ENCODE results near the gene SFSWAP.

The SFSWAP gene

GRCh38 chr12:131789638-131790037 lies 78.7 kb downstream of the SFSWAP start:
- Histone ChIP-seq H3K4me1 (ENCODE audit: control insufficient read depth, insufficient read depth, low read length) (peaks cover 4% of the 10 kb centered on the region), H3K9me3 (ENCODE audit: control insufficient read depth, insufficient read depth, low read length) (no peaks in the 10 kb centered on the region), H3K36me3 (ENCODE audit: control insufficient read depth, insufficient read depth, low read length) (peaks cover 7% of the 10 kb centered on the region; the same call in 1 of the 2 replicates), H3K27me3 (ENCODE audit: control insufficient read depth, insufficient read depth, low read length) (no peaks in the 10 kb centered on the region), H3K27ac (ENCODE audit: low read length) (no peak overlapping the region), H3K4me3 (ENCODE audit: low read length) (no peak overlapping the region)
- no CpG with 5 or more reads among the region's 12 CpGs for WGBS (ENCODE audit: insufficient coverage, insufficient read length)
- DNase-seq (ENCODE audit: low read depth, low spot score) = no peak

GRCh38 chr12:131793243-131794022 lies 82.5 kb downstream of the SFSWAP start:
- H3K36me3 ChIP-seq (ENCODE audit: control insufficient read depth, insufficient read depth, low read length) = 0 out of 2 replicates have a peak, but pooled peaks cover 5% of the 10 kb centered on the region
- H3K27me3 ChIP-seq (ENCODE audit: control insufficient read depth, insufficient read depth, low read length) = no peaks in the 10 kb centered on the region
- H3K4me3 ChIP-seq (ENCODE audit: low read length) = no peak overlapping the region
- WGBS (ENCODE audit: insufficient coverage, insufficient read length) = no CpG with 5 or more reads among the region's 19 CpGs
- DNase-seq (ENCODE audit: low read depth, low spot score) = no peak
- peaks cover 7% of the 10 kb centered on the region; the same call in 1 of the 2 replicates for H3K4me1 ChIP-seq (ENCODE audit: control insufficient read depth, insufficient read depth, low read length)
- no peaks in the 10 kb centered on the region for H3K9me3 ChIP-seq (ENCODE audit: control insufficient read depth, insufficient read depth, low read length)
- H3K27ac ChIP-seq (ENCODE audit: low read length) = no peak overlapping the region

- Histone ChIP-seq H3K36me3 (ENCODE audit: control insufficient read depth, insufficient read depth, low read length) (0 out of 2 replicates have a peak, but pooled peaks cover 6% of the 10 kb centered on the region), H3K4me1 (ENCODE audit: control insufficient read depth, insufficient read depth, low read length) (peaks cover 7% of the 10 kb centered on the region; the same call in 1 of the 2 replicates), H3K4me3 (ENCODE audit: low read length) (no peak overlapping the region), H3K27me3 (ENCODE audit: control insufficient read depth, insufficient read depth, low read length) (no peaks in the 10 kb centered on the region), H3K9me3 (ENCODE audit: control insufficient read depth, insufficient read depth, low read length) (no peaks in the 10 kb centered on the region), H3K27ac (ENCODE audit: low read length) (no peak overlapping the region)
- DNase-seq (ENCODE audit: low read depth, low spot score) = no peak
- no CpG with 5 or more reads among the region's 7 CpGs for WGBS (ENCODE audit: insufficient coverage, insufficient read length)
Observed at GRCh38 chr12:131794061-131794460, 83.2 kb downstream of the SFSWAP start.

GRCh38 chr12:131794573-131794972 lies 83.7 kb downstream of the SFSWAP start:
- peaks cover 9% of the 10 kb centered on the region; the same call in 1 of the 2 replicates for H3K36me3 ChIP-seq (ENCODE audit: control insufficient read depth, insufficient read depth, low read length)
- no peak overlapping the region for H3K27ac ChIP-seq (ENCODE audit: low read length)
- H3K9me3 ChIP-seq (ENCODE audit: control insufficient read depth, insufficient read depth, low read length) = no peaks in the 10 kb centered on the region
- H3K27me3 ChIP-seq (ENCODE audit: control insufficient read depth, insufficient read depth, low read length) = no peaks in the 10 kb centered on the region
- no peak for DNase-seq (ENCODE audit: low read depth, low spot score)
- peaks cover 7% of the 10 kb centered on the region; the same call in 1 of the 2 replicates for H3K4me1 ChIP-seq (ENCODE audit: control insufficient read depth, insufficient read depth, low read length)
- no peak overlapping the region for H3K4me3 ChIP-seq (ENCODE audit: low read length)
- WGBS (ENCODE audit: insufficient coverage, insufficient read length) = no CpG with 5 or more reads among the region's 10 CpGs

GRCh38 chr12:131795064-131795463 lies 84.2 kb downstream of the SFSWAP start:
- no peak for DNase-seq (ENCODE audit: low read depth, low spot score)
- H3K4me3 ChIP-seq (ENCODE audit: low read length) = no peak overlapping the region
- WGBS (ENCODE audit: insufficient coverage, insufficient read length) = no CpG with 5 or more reads among the region's 14 CpGs
- peaks cover 7% of the 10 kb centered on the region; the same call in 1 of the 2 replicates for H3K4me1 ChIP-seq (ENCODE audit: control insufficient read depth, insufficient read depth, low read length)
- no peaks in the 10 kb centered on the region for H3K9me3 ChIP-seq (ENCODE audit: control insufficient read depth, insufficient read depth, low read length)
- H3K27me3 ChIP-seq (ENCODE audit: control insufficient read depth, insufficient read depth, low read length) = no peaks in the 10 kb centered on the region
- H3K36me3 ChIP-seq (ENCODE audit: control insufficient read depth, insufficient read depth, low read length) = peaks cover 9% of the 10 kb centered on the region; the same call in 1 of the 2 replicates
- no peak overlapping the region for H3K27ac ChIP-seq (ENCODE audit: low read length)

- no CpG with 5 or more reads among the region's 15 CpGs for WGBS (ENCODE audit: insufficient coverage, insufficient read length)
- DNase-seq (ENCODE audit: low read depth, low spot score) = no peak
- no peaks in the 10 kb centered on the region for H3K9me3 ChIP-seq (ENCODE audit: control insufficient read depth, insufficient read depth, low read length)
- peaks cover 7% of the 10 kb centered on the region; the same call in 1 of the 2 replicates for H3K4me1 ChIP-seq (ENCODE audit: control insufficient read depth, insufficient read depth, low read length)
- H3K27me3 ChIP-seq (ENCODE audit: control insufficient read depth, insufficient read depth, low read length) = no peaks in the 10 kb centered on the region
- peaks cover 9% of the 10 kb centered on the region; the same call in 1 of the 2 replicates for H3K36me3 ChIP-seq (ENCODE audit: control insufficient read depth, insufficient read depth, low read length)
- no peak overlapping the region for H3K4me3 ChIP-seq (ENCODE audit: low read length)
- no peak overlapping the region for H3K27ac ChIP-seq (ENCODE audit: low read length)
Observed at GRCh38 chr12:131795690-131796410, 85.0 kb downstream of the SFSWAP start.

- no CpG with 5 or more reads among the region's 6 CpGs for WGBS (ENCODE audit: insufficient coverage, insufficient read length)
- Histone ChIP-seq H3K9me3 (ENCODE audit: control insufficient read depth, insufficient read depth, low read length) (no peaks in the 10 kb centered on the region), H3K4me3 (ENCODE audit: low read length) (no peak overlapping the region), H3K27me3 (ENCODE audit: control insufficient read depth, insufficient read depth, low read length) (no peaks in the 10 kb centered on the region), H3K36me3 (ENCODE audit: control insufficient read depth, insufficient read depth, low read length) (peaks cover 9% of the 10 kb centered on the region; the same call in 1 of the 2 replicates), H3K27ac (ENCODE audit: low read length) (no peak overlapping the region), H3K4me1 (ENCODE audit: control insufficient read depth, insufficient read depth, low read length) (peaks cover 7% of the 10 kb centered on the region; the same call in 1 of the 2 replicates)
- DNase-seq (ENCODE audit: low read depth, low spot score) = no peak
Observed at GRCh38 chr12:131796411-131796736, 85.5 kb downstream of the SFSWAP start.

- Histone ChIP-seq H3K27me3 (ENCODE audit: control insufficient read depth, insufficient read depth, low read length) (no peaks in the 10 kb centered on the region), H3K36me3 (ENCODE audit: control insufficient read depth, insufficient read depth, low read length) (peaks cover 7% of the 10 kb centered on the region; the same call in 1 of the 2 replicates), H3K9me3 (ENCODE audit: control insufficient read depth, insufficient read depth, low read length) (no peaks in the 10 kb centered on the region), H3K4me1 (ENCODE audit: control insufficient read depth, insufficient read depth, low read length) (peaks cover 7% of the 10 kb centered on the region; the same call in 1 of the 2 replicates), H3K27ac (ENCODE audit: low read length) (no peak overlapping the region), H3K4me3 (ENCODE audit: low read length) (no peak overlapping the region)
- no peak for DNase-seq (ENCODE audit: low read depth, low spot score)
- no CpG with 5 or more reads among the region's 28 CpGs for WGBS (ENCODE audit: insufficient coverage, insufficient read length)
Observed at GRCh38 chr12:131796754-131797587, 86.1 kb downstream of the SFSWAP start.

- no peak overlapping the region for H3K4me3 ChIP-seq (ENCODE audit: low read length)
Observed at GRCh38 chr12:131797588-131797934, 86.7 kb downstream of the SFSWAP start.

GRCh38 chr12:131799195-131799594 lies 88.3 kb downstream of the SFSWAP start:
- H3K27ac ChIP-seq (ENCODE audit: low read length) = no peak overlapping the region
- WGBS (ENCODE audit: insufficient coverage, insufficient read length) = no CpG with 5 or more reads among the region's 21 CpGs
- H3K4me3 ChIP-seq (ENCODE audit: low read length) = no peak overlapping the region
- DNase-seq (ENCODE audit: low read depth, low spot score) = no peak
- peaks cover 9% of the 10 kb centered on the region; the same call in 1 of the 2 replicates for H3K4me1 ChIP-seq (ENCODE audit: control insufficient read depth, insufficient read depth, low read length)
- H3K9me3 ChIP-seq (ENCODE audit: control insufficient read depth, insufficient read depth, low read length) = no peaks in the 10 kb centered on the region
- peaks cover 7% of the 10 kb centered on the region; the same call in 1 of the 2 replicates for H3K36me3 ChIP-seq (ENCODE audit: control insufficient read depth, insufficient read depth, low read length)
- no peaks in the 10 kb centered on the region for H3K27me3 ChIP-seq (ENCODE audit: control insufficient read depth, insufficient read depth, low read length)

More at GRCh38 chr12:131797588-131797934, 86.7 kb downstream of the SFSWAP start:
- Histone ChIP-seq H3K27ac (ENCODE audit: low read length) (no peak overlapping the region), H3K4me1 (ENCODE audit: control insufficient read depth, insufficient read depth, low read length) (peaks cover 7% of the 10 kb centered on the region; the same call in 1 of the 2 replicates), H3K36me3 (ENCODE audit: control insufficient read depth, insufficient read depth, low read length) (peaks cover 7% of the 10 kb centered on the region; the same call in 1 of the 2 replicates), H3K9me3 (ENCODE audit: control insufficient read depth, insufficient read depth, low read length) (no peaks in the 10 kb centered on the region), H3K27me3 (ENCODE audit: control insufficient read depth, insufficient read depth, low read length) (no peaks in the 10 kb centered on the region)
- WGBS (ENCODE audit: insufficient coverage, insufficient read length) = no CpG with 5 or more reads among the region's 10 CpGs
- DNase-seq (ENCODE audit: low read depth, low spot score) = no peak
